K562 (cell line): ENCODE results near the gene ZNF441. TPM values are rescaled to one million over a fixed set of nuclear protein-coding genes. Genes with fewer than 3 reads are reported as not detected.

Experiments
- EHMT2 ChIP-seq: fragments of 450-650 bp; IDR thresholded peaks from 2 replicates; pipeline ENCODE4 v1.6.1; 2018; ENCODE audit warnings: antibody characterized with exemption
- ETS2 ChIP-seq: IDR thresholded peaks from 2 replicates; pipeline ENCODE4 v1.6.1; 2016; ENCODE audit warnings: borderline replicate concordance, missing genetic modification characterization, mild to moderate bottlenecking, moderate library complexity, missing compliant biosample characterization; ENCODE audit not compliant: poor library complexity, severe bottlenecking
- ETV5 ChIP-seq: sonication (generic); formaldehyde crosslinking; IDR thresholded peaks from 2 replicates; pipeline ENCODE4 v1.4.0; 2020; ENCODE audit warnings: low read depth, mild to moderate bottlenecking, missing genetic modification reagents
- FIP1L1 ChIP-seq: fragments of 200-400 bp; formaldehyde crosslinking; IDR thresholded peaks from 2 replicates; pipeline ENCODE4 v1.6.1; 2018; ENCODE audit warnings: mild to moderate bottlenecking, low read depth, low read length; ENCODE audit not compliant: poor library complexity, severe bottlenecking
- MAFK ChIP-seq: IDR thresholded peaks from 2 replicates; pipeline ENCODE4 v1.6.1; 2011; ENCODE audit warnings: low read length, improper control_type of control experiment
- NFATC3 ChIP-seq: fragments of 450-650 bp; IDR thresholded peaks from 2 replicates; pipeline ENCODE4 v1.6.1; 2017; ENCODE audit warnings: mild to moderate bottlenecking
- PHTF2 ChIP-seq: fragments of 250-450 bp; sonication (Bioruptor Pico); IDR thresholded peaks from 2 replicates; pipeline ENCODE4 v1.5.0; 2021; ENCODE audit warnings: mild to moderate bottlenecking
- RBM39 ChIP-seq: fragments of 200-400 bp; formaldehyde crosslinking; optimal IDR thresholded peaks from 2 replicates; pipeline ENCODE3; 2018; ENCODE audit warnings: low read depth, low read length
- SMAD1 ChIP-seq: fragments of 150-350 bp; IDR thresholded peaks from 2 replicates; pipeline ENCODE4 v1.6.1; 2014; ENCODE audit warnings: low read length, low read depth; ENCODE audit not compliant: partially characterized antibody
- TRIM24 ChIP-seq, 2 experiments: fragments of 450-650 bp; IDR thresholded peaks; 2 replicates each; pipeline ENCODE4 v1.6.1; 2016
- ZNF140 ChIP-seq: fragments of 250-450 bp; sonication (Bioruptor Pico); IDR thresholded peaks from 2 replicates; pipeline ENCODE4 v1.8.0; 2021; ENCODE audit warnings: moderate library complexity, mild to moderate bottlenecking, inconsistent platforms
- ZNF3 ChIP-seq: fragments of 250-450 bp; sonication (Bioruptor Pico); IDR thresholded peaks from 2 replicates; pipeline ENCODE4 v1.5.0; 2021; ENCODE audit warnings: mild to moderate bottlenecking, moderate library complexity
- polyA plus RNA-seq, 8 experiments: library from polyadenylated mRNA; depleted of rRNA in 4 of 8; stranded (reverse) in 5 of 8; unstranded in 3 of 8; fragments of >200 nt; fragmentation: Nextera tagmentation in 2 of 8; fragmentation: Illumina TruSeq in 1 of 8; extraction: Ambion mirVana in 2 of 8; extraction: Trizol in 1 of 8; gene quantifications; 2 replicates each; pipeline versions ENCODE4 v1.2.1 to v1.2.3, GENCODE V29; 2011 to 2014; ENCODE audit warnings: inconsistent platforms in 1 of 8, missing spikeins in 1 of 8
- total RNA-seq, 7 experiments: library from RNA; depleted of rRNA in 6 of 7; stranded (reverse); fragments of >200 nt in 6 of 7; fragmentation: Illumina TruSeq in 2 of 7; extraction: Trizol in 2 of 7; gene quantifications; 2 replicates each; pipeline versions ENCODE4 v1.2.1 to v1.2.3, GENCODE V29; 2011 to 2021; ENCODE audit warnings: low replicate concordance in 1 of 7
- TF ChIP-seq, protein P1 (sequence below): fragments of 200-800 bp; sonication (Bioruptor generic); IDR thresholded peaks from 2 replicates; pipeline ENCODE4 v1.6.1; 2017; ENCODE audit warnings: missing genetic modification characterization, missing compliant biosample characterization
- TF ChIP-seq, protein P2 (sequence below), 2 experiments: fragments of 250-450 bp in 1 of 2; fragments of 450-650 bp in 1 of 2; sonication (Bioruptor Pico) in 1 of 2; IDR thresholded peaks; 2 replicates each; pipeline versions ENCODE4 v1.6.1 to v1.8.0; 2016 to 2021; ENCODE audit warnings: mild to moderate bottlenecking in 2 of 2, moderate library complexity in 2 of 2, missing compliant biosample characterization in 1 of 2, missing genetic modification characterization in 1 of 2
- TF ChIP-seq, protein P3 (sequence below): IDR thresholded peaks from 2 replicates; pipeline ENCODE4 v1.6.1; 2014; ENCODE audit warnings: antibody characterized with exemption
- TF ChIP-seq, protein P4 (sequence below): fragments of 250-450 bp; sonication (Bioruptor Pico); IDR thresholded peaks from 2 replicates; pipeline ENCODE4 v1.8.0; 2022; ENCODE audit warnings: inconsistent platforms
- TF ChIP-seq, protein P5 (sequence below): fragments of 450-650 bp; IDR thresholded peaks from 2 replicates; pipeline ENCODE4 v1.6.1; 2017; ENCODE audit warnings: antibody characterized with exemption, mild to moderate bottlenecking

The ZNF441 gene
- total and polyA plus RNA-seq, 9 of the 15 experiments (the other 6 are each of a cell fraction or from before 2014, with no cell fraction given) = 1.9 to 14.0 (median 7.8) TPM

DNA sequence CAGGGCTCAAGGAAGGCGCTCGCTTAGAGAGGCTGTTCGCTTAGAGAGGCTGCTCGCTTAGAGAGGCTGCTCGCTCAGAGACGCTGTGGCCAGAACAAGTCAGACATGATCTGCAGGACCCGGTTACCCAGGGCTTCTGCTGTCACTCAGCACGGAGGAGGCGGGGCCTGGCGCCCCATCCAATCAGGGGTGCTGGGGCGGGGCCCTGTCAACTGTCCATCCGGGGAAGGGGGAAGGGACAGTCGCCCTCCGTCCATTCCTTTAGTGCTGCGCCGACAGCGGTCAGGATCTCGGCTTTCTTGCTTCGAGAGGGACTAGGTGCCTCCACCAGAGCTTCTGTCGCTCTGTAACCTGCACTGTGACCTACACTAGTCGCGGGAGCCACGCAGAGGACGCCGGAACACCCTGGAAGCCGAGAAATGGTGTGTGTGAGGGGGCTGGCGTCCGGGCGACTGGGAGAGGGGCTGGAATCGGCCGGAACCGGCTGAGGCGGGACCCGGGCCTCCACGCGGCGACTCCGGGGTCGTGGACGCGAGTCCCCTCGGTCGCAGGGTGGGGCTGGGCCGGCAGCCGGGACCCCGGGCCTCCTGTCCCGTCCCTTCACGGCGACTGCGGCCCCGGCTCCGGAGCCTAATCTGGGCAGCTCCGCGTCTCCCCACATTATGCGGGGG, 47.4 kb downstream of the ZNF441 start, which contains the start of gene ZNF440 (continued):
- TF ChIP-seq SMAD1 = peak; percentile 65
- TF ChIP-seq ETS2 (tag) = no peak
- no peak for TF ChIP-seq EHMT2
- no peak for TF ChIP-seq NFATC3
- TF ChIP-seq FIP1L1 = no peak
- TF ChIP-seq PHTF2 = no peak
- no peak for TF ChIP-seq RBM39
- TF ChIP-seq MAFK = 0 out of 2 replicates have a peak, but pooled peaks have one; percentile 0
- no peak for TF ChIP-seq ZNF3 (CRISPR knock-in tag)
- TF ChIP-seq, protein P1, sequence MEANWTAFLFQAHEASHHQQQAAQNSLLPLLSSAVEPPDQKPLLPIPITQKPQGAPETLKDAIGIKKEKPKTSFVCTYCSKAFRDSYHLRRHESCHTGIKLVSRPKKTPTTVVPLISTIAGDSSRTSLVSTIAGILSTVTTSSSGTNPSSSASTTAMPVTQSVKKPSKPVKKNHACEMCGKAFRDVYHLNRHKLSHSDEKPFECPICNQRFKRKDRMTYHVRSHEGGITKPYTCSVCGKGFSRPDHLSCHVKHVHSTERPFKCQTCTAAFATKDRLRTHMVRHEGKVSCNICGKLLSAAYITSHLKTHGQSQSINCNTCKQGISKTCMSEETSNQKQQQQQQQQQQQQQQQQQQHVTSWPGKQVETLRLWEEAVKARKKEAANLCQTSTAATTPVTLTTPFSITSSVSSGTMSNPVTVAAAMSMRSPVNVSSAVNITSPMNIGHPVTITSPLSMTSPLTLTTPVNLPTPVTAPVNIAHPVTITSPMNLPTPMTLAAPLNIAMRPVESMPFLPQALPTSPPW = peak; percentile 14; the same call in 1 of the 2 replicates
- TF ChIP-seq, protein P2, sequence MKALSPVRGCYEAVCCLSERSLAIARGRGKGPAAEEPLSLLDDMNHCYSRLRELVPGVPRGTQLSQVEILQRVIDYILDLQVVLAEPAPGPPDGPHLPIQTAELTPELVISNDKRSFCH (CRISPR knock-in tag; IDR thresholded peaks at IDR 0.05) = no peak
- TF ChIP-seq, protein P2 (tag; IDR thresholded peaks at IDR 0.05) = no peak
- TF ChIP-seq TRIM24 (IDR thresholded peaks at IDR 0.05) = peak in 1 of 2 experiments; percentile 19; a peak in 1 of 4 replicates
- TF ChIP-seq, protein P3, sequence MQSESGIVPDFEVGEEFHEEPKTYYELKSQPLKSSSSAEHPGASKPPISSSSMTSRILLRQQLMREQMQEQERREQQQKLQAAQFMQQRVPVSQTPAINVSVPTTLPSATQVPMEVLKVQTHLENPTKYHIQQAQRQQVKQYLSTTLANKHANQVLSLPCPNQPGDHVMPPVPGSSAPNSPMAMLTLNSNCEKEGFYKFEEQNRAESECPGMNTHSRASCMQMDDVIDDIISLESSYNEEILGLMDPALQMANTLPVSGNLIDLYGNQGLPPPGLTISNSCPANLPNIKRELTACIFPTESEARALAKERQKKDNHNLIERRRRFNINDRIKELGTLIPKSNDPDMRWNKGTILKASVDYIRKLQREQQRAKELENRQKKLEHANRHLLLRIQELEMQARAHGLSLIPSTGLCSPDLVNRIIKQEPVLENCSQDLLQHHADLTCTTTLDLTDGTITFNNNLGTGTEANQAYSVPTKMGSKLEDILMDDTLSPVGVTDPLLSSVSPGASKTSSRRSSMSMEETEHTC = no peak
- no peak for TF ChIP-seq ETV5 (CRISPR knock-in tag)
- TF ChIP-seq, protein P4, sequence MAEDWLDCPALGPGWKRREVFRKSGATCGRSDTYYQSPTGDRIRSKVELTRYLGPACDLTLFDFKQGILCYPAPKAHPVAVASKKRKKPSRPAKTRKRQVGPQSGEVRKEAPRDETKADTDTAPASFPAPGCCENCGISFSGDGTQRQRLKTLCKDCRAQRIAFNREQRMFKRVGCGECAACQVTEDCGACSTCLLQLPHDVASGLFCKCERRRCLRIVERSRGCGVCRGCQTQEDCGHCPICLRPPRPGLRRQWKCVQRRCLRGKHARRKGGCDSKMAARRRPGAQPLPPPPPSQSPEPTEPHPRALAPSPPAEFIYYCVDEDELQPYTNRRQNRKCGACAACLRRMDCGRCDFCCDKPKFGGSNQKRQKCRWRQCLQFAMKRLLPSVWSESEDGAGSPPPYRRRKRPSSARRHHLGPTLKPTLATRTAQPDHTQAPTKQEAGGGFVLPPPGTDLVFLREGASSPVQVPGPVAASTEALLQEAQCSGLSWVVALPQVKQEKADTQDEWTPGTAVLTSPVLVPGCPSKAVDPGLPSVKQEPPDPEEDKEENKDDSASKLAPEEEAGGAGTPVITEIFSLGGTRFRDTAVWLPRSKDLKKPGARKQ (CRISPR knock-in tag) = no peak
- TF ChIP-seq, protein P5, sequence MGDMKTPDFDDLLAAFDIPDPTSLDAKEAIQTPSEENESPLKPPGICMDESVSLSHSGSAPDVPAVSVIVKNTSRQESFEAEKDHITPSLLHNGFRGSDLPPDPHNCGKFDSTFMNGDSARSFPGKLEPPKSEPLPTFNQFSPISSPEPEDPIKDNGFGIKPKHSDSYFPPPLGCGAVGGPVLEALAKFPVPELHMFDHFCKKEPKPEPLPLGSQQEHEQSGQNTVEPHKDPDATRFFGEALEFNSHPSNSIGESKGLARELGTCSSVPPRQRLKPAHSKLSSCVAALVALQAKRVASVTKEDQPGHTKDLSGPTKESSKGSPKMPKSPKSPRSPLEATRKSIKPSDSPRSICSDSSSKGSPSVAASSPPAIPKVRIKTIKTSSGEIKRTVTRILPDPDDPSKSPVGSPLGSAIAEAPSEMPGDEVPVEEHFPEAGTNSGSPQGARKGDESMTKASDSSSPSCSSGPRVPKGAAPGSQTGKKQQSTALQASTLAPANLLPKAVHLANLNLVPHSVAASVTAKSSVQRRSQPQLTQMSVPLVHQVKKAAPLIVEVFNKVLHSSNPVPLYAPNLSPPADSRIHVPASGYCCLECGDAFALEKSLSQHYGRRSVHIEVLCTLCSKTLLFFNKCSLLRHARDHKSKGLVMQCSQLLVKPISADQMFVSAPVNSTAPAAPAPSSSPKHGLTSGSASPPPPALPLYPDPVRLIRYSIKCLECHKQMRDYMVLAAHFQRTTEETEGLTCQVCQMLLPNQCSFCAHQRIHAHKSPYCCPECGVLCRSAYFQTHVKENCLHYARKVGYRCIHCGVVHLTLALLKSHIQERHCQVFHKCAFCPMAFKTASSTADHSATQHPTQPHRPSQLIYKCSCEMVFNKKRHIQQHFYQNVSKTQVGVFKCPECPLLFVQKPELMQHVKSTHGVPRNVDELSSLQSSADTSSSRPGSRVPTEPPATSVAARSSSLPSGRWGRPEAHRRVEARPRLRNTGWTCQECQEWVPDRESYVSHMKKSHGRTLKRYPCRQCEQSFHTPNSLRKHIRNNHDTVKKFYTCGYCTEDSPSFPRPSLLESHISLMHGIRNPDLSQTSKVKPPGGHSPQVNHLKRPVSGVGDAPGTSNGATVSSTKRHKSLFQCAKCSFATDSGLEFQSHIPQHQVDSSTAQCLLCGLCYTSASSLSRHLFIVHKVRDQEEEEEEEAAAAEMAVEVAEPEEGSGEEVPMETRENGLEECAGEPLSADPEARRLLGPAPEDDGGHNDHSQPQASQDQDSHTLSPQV = no peak
- no peak for TF ChIP-seq ZNF140
